Inflammatory macrophage treated with lipopolysaccharide for 4 hours (primary cell): Measurements from ENCODE around the gene WDR13.
"Not testable (repeated sequence)": the region's sequence is repeated elsewhere in the genome, so short reads cannot be mapped to it uniquely, and the experiment has no call there.

ENCODE experiments used
- DNase-seq: peaks from one replicate; pipeline ENCODE4 v3.0.0-alpha.2; 2020

WDR13 gene

GRCh38 chrX:48598614-48599013, 1.3 kb downstream of the WDR13 start:
- no peak for DNase-seq

GRCh38 chrX:48599341-48599740, 2.0 kb downstream of the WDR13 start:
- no peak for DNase-seq

GRCh38 chrX:48600226-48600625, 2.9 kb downstream of the WDR13 start:
- DNase-seq: no peak

- DNase-seq: no peak
Observed at GRCh38 chrX:48601741-48602394, 4.6 kb downstream of the WDR13 start.

GRCh38 chrX:48604701-48605100, 7.4 kb downstream of the WDR13 start:
- DNase-seq: no peak

- no peak for DNase-seq
Observed at GRCh38 chrX:48606091-48606490, 8.8 kb downstream of the WDR13 start.

GRCh38 chrX:48611703-48612102, 14.4 kb downstream of the WDR13 start:
- no peak for DNase-seq

- no peak for DNase-seq
Observed at GRCh38 chrX:48613502-48614160, 16.3 kb downstream of the WDR13 start.

GRCh38 chrX:48616576-48616975, 19.3 kb downstream of the WDR13 start:
- peak; percentile 9 for DNase-seq

GRCh38 chrX:48617542-48618340, 20.4 kb downstream of the WDR13 start:
- DNase-seq: peak; percentile 43

GRCh38 chrX:48626401-48627298, 29.4 kb downstream of the WDR13 start:
- peak; percentile 26 for DNase-seq

- peak; percentile 79 for DNase-seq
Observed at GRCh38 chrX:48631376-48632090, 34.2 kb downstream of the WDR13 start.

- no peak for DNase-seq
Observed at GRCh38 chrX:48632207-48632606, 34.9 kb downstream of the WDR13 start.

GRCh38 chrX:48636301-48636700, 39.0 kb downstream of the WDR13 start:
- no peak for DNase-seq

- DNase-seq: no peak
Observed at GRCh38 chrX:48636776-48637175, 39.5 kb downstream of the WDR13 start.

- no peak for DNase-seq
Observed at GRCh38 chrX:48645669-48646068, 48.4 kb downstream of the WDR13 start.

GRCh38 chrX:48648336-48648751, 51.1 kb downstream of the WDR13 start:
- DNase-seq: peak; percentile 57

GRCh38 chrX:48649102-48649501, 51.8 kb downstream of the WDR13 start:
- DNase-seq: no peak

- not testable (repeated sequence) for DNase-seq
Observed at GRCh38 chrX:48652055-48652579, 54.8 kb downstream of the WDR13 start.

- not testable (repeated sequence) for DNase-seq
Observed at GRCh38 chrX:48654746-48655145, 57.5 kb downstream of the WDR13 start.
